RWPE2 (cell line): ENCODE measurements around the gene CCDC106.

ENCODE experiments used
- ATAC-seq: fragments of 200-7000 bp; cut with Tn5 transposase; 3 replicates; pipeline ENCODE4 v1.9.1; 2021; ENCODE audit warnings: low read depth
- DNase-seq: peaks from one replicate; pipeline ENCODE4 v3.0.0-alpha.2; 2020; ENCODE audit warnings: low spot score
- H3K27ac ChIP-seq: fragments of 450-650 bp; 2 replicates; pipeline ENCODE4 v1.5.1; 2017; ENCODE audit warnings: mild to moderate bottlenecking; ENCODE audit not compliant: poor library complexity, severe bottlenecking
- H3K27me3 ChIP-seq: fragments of 250-450 bp; sonication (Bioruptor Pico); 2 replicates; pipeline ENCODE4 v1.5.1; 2021; ENCODE audit warnings: mild to moderate bottlenecking, moderate library complexity; ENCODE audit not compliant: insufficient read depth, poor library complexity, severe bottlenecking
- H3K36me3 ChIP-seq: fragments of 250-450 bp; sonication (Bioruptor Pico); 2 replicates; pipeline ENCODE4 v1.5.1; 2020; ENCODE audit warnings: low read depth, mild to moderate bottlenecking, moderate library complexity
- H3K4me1 ChIP-seq: fragments of 250-450 bp; sonication (Bioruptor Pico); 2 replicates; pipeline ENCODE4 v1.5.1; 2021; ENCODE audit warnings: mild to moderate bottlenecking, moderate library complexity; ENCODE audit not compliant: insufficient read depth, poor library complexity, severe bottlenecking
- H3K4me3 ChIP-seq: fragments of 250-450 bp; sonication (Bioruptor Pico); 2 replicates; pipeline ENCODE4 v1.5.1; 2021; ENCODE audit warnings: mild to moderate bottlenecking, moderate library complexity; ENCODE audit not compliant: severe bottlenecking
- H3K9me3 ChIP-seq: fragments of 250-450 bp; sonication (Bioruptor Pico); 2 replicates; pipeline ENCODE4 v1.5.1; 2021; ENCODE audit warnings: mild to moderate bottlenecking, moderate library complexity; ENCODE audit not compliant: severe bottlenecking
- TF ChIP-seq, protein P1 (sequence below): fragments of 450-650 bp; IDR thresholded peaks from one replicate; pipeline ENCODE4 v1.5.1; 2017; ENCODE audit warnings: mild to moderate bottlenecking, moderate library complexity; ENCODE audit not compliant: poor library complexity, severe bottlenecking

CCDC106 gene

DNA sequence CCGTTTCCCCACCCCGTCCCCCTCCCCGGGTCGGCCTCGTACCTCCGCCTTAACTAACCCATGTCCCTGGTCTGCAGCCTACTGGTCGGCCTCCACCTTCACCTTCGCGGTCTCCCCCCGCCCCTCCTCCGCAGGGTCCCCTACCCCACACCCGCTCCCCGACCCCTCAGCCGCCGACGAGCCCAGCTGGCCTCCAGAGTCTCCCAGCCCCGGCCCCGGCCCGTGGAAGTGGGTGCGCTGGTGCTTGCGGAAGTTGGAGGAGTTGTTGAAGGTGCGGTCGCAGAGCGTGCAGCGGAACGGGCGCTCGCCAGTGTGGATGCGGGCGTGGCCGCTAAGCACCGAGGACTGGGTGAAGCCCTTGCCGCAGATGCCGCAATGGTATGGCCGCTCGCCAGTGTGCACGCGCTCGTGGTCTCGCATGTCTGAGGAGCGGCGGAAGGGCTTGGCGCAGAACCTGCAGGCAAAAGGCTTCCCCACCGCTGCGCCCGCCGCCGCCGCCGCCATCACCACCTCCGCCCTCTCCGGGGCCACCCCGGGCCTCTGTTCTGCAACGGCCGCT, 26.3 kb upstream of the CCDC106 start:
- Histone ChIP-seq H3K4me1 (peaks cover 4% of the 10 kb centered on the region), H3K27me3 (no peaks in the 10 kb centered on the region), H3K36me3 (peaks cover 8% of the 10 kb centered on the region), H3K9me3 (no peaks in the 10 kb centered on the region), H3K27ac (no peak overlapping the region), H3K4me3 (no peak overlapping the region)
- TF ChIP-seq, protein P1, sequence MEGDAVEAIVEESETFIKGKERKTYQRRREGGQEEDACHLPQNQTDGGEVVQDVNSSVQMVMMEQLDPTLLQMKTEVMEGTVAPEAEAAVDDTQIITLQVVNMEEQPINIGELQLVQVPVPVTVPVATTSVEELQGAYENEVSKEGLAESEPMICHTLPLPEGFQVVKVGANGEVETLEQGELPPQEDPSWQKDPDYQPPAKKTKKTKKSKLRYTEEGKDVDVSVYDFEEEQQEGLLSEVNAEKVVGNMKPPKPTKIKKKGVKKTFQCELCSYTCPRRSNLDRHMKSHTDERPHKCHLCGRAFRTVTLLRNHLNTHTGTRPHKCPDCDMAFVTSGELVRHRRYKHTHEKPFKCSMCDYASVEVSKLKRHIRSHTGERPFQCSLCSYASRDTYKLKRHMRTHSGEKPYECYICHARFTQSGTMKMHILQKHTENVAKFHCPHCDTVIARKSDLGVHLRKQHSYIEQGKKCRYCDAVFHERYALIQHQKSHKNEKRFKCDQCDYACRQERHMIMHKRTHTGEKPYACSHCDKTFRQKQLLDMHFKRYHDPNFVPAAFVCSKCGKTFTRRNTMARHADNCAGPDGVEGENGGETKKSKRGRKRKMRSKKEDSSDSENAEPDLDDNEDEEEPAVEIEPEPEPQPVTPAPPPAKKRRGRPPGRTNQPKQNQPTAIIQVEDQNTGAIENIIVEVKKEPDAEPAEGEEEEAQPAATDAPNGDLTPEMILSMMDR = no peak
- ATAC-seq (no peak), DNase-seq (no peak)

DNA sequence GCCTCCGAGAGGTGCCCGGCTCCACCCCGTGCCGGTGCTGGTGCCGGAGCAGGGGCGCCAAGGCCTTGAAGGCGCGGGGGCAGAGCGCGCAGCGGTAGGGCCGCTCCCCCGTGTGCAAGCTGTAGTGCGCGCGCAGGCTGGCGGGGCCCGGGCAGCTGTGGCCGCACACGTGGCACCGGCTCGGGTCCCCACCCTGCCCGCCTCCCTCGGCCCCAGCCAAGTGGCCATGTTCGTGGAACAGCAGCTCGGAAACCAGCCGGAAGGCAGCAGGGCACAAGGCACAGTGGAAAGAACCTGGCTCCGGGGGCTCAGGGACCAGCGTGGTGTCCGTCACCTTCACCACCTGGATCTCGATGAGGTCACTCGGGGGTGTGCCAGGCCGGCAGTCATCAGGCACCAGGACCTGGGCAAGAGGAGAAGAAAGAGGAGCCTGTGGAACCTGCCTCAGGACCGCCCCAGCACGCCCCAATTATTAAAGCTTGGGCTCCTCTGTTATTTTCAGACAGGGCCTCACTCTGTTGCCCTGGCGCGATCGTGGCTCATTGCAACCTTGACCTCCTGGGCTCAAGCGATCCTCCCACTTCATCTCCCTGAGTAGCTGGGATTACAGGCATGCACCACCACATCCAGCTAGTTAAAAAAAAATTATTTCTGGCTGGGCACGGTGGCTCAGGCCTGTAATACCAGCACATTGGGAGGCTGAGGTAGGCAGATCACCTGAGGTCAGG, 25.6 kb upstream of the CCDC106 start:
- Histone ChIP-seq H3K9me3 (no peaks in the 10 kb centered on the region), H3K27me3 (no peaks in the 10 kb centered on the region), H3K36me3 (peaks cover 4% of the 10 kb centered on the region), H3K4me1 (peaks cover 4% of the 10 kb centered on the region), H3K4me3 (no peak overlapping the region), H3K27ac (no peak overlapping the region)
- TF ChIP-seq, protein P1 = no peak
- ATAC-seq (no peak), DNase-seq (no peak)

DNA sequence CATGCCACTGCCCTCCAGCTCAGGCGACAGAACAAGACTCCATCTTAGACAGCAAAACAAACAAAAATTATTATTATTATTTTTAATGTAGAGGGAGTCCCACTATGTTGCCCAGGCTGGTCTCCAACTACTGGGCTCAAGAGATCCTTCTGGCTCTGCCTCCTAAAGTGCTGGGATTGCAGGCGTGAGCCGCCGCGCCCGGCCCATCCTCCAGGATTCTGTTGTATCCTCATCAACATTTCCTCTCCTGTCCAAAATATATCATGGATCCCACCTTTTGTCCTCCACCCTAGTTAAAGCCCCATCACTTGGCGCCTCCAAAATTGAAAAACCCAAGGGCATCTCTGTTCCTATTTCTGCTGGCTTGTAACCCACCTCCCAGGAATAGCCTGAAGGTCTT, 24.9 kb upstream of the CCDC106 start:
- no peak for DNase-seq
- Histone ChIP-seq H3K27ac (no peak overlapping the region), H3K4me1 (peaks cover 4% of the 10 kb centered on the region), H3K4me3 (no peak overlapping the region), H3K9me3 (no peaks in the 10 kb centered on the region), H3K27me3 (no peaks in the 10 kb centered on the region), H3K36me3 (no peaks in the 10 kb centered on the region)
- ATAC-seq = no peak
- TF ChIP-seq, protein P1 = no peak

DNA sequence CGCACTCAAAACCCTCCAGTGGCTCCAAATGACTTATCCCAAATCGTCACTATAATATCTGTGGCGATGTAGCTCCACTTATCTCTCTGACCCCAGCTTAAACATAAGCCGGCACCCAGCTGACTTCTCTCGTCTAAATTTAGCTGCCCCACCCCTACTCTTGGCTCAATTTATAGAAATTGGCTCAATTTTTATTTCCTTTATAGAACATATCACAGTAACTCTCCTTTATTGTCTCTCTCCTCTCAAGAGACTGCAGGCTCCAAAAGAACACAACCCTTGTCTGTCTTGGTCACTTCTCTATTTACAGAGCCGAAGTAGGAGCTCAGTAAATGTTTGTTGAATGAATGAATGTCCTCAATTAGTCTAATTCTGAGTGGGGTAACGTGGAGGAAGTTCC, 24.5 kb upstream of the CCDC106 start:
- ATAC-seq (no peak), DNase-seq (no peak)
- no peaks in the 10 kb centered on the region for H3K9me3 ChIP-seq
- peaks cover 4% of the 10 kb centered on the region for H3K4me1 ChIP-seq
- peak overlapping the region; percentile 60 for H3K27ac ChIP-seq
- no peak overlapping the region for H3K4me3 ChIP-seq
- H3K27me3 ChIP-seq = no peaks in the 10 kb centered on the region
- no peaks in the 10 kb centered on the region for H3K36me3 ChIP-seq
- TF ChIP-seq, protein P1 = no peak
